AG09319 (cell line): ENCODE results near the gene SPOCK2.

Experiments used
- DNase-seq: peaks from one replicate; pipeline ENCODE4 v3.0.0-alpha.2; 2010; ENCODE audit warnings: low read depth; ENCODE audit errors: extremely low read depth
- TF ChIP-seq, protein P1 (sequence below): IDR thresholded peaks from 2 replicates; pipeline ENCODE4 v1.5.1; 2011; ENCODE audit warnings: low read depth, mild to moderate bottlenecking, inconsistent platforms, low read length, moderate library complexity

SPOCK2 gene

GRCh38 chr10:72014197-72014596 lies 74.2 kb downstream of the SPOCK2 start:
- TF ChIP-seq, protein P1, sequence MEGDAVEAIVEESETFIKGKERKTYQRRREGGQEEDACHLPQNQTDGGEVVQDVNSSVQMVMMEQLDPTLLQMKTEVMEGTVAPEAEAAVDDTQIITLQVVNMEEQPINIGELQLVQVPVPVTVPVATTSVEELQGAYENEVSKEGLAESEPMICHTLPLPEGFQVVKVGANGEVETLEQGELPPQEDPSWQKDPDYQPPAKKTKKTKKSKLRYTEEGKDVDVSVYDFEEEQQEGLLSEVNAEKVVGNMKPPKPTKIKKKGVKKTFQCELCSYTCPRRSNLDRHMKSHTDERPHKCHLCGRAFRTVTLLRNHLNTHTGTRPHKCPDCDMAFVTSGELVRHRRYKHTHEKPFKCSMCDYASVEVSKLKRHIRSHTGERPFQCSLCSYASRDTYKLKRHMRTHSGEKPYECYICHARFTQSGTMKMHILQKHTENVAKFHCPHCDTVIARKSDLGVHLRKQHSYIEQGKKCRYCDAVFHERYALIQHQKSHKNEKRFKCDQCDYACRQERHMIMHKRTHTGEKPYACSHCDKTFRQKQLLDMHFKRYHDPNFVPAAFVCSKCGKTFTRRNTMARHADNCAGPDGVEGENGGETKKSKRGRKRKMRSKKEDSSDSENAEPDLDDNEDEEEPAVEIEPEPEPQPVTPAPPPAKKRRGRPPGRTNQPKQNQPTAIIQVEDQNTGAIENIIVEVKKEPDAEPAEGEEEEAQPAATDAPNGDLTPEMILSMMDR = no peak
- no peak for DNase-seq

GRCh38 chr10:72013202-72013945 lies 75.0 kb downstream of the SPOCK2 start:
- no peak for DNase-seq
- TF ChIP-seq, protein P1 = no peak

DNA sequence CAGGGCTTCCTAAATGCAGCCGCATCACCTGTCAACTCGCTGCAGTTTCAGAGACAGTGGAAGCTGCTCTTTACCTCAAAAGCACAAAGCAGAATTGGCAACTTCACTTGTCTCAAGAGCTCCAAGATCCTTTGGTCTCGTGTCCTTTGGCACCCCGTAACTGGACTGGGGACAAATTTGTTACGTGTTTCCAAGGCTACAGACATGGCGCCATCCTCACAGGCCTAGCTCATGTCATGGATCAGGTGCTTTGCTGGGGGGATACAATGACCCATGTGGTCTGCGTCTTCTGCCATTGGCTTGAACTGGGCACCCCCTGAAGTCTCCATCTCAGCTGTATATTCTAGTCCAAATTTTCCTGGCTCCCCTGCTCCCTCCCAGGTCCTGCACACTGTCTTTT lies 75.6 kb downstream of the SPOCK2 start:
- TF ChIP-seq, protein P1 = no peak
- no peak for DNase-seq

GRCh38 chr10:72011976-72012512 lies 76.3 kb downstream of the SPOCK2 start:
- TF ChIP-seq, protein P1 = no peak
- no peak for DNase-seq

DNA sequence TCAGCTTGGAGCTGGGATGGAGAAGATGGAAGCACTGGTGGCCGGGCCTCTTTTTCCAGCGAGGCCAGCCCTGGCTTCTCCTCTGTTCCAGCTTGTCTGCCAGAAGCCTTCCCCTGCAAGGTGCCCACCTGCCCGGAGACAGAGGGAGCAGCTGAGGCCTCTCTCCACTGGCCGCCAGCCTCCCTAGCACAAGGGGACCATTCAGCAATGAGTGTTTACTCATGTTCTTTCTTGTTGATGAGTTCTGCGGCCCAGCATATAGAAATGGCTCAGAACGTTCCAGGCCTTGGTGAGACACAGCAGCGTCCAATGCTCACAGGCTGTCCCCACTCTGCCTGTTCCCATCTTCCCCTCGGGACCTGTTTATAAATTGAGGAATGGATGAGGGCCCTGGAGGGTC lies 76.9 kb downstream of the SPOCK2 start:
- TF ChIP-seq, protein P1 = no peak
- no peak for DNase-seq

GRCh38 chr10:72011016-72011415 lies 77.3 kb downstream of the SPOCK2 start:
- TF ChIP-seq, protein P1 = no peak

GRCh38 chr10:72010234-72010973 lies 77.9 kb downstream of the SPOCK2 start:
- TF ChIP-seq, protein P1 = no peak
- no peak for DNase-seq

More at GRCh38 chr10:72011016-72011415, 77.3 kb downstream of the SPOCK2 start:
- no peak for DNase-seq
